Progenitor cell of endocrine pancreas (in vitro differentiated cells): ENCODE data around the gene ST8SIA5. TPM values are rescaled to one million over a fixed set of nuclear protein-coding genes. Genes with fewer than 3 reads are reported as not detected.

Experiments
- DNase-seq: peaks from one replicate; pipeline ENCODE4 v3.0.0; 2021; ENCODE audit warnings: low spot score; ENCODE audit not compliant: unreplicated experiment
- H3K27ac Mint-ChIP-seq: 2 replicates; pipeline ENCODE4 v1.8.0; 2021; ENCODE audit warnings: mild to moderate bottlenecking, moderate library complexity, mixed read lengths
- H3K27me3 Mint-ChIP-seq: 2 replicates; pipeline ENCODE4 v1.8.0; 2021; ENCODE audit warnings: mixed read lengths
- H3K36me3 Mint-ChIP-seq: 2 replicates; pipeline ENCODE4 v1.8.0; 2022; ENCODE audit warnings: mixed read lengths; ENCODE audit not compliant: insufficient read depth
- H3K4me1 Mint-ChIP-seq: 2 replicates; pipeline ENCODE4 v1.8.0; 2021; ENCODE audit warnings: low read depth, mixed read lengths
- H3K4me3 Mint-ChIP-seq: 2 replicates; pipeline ENCODE4 v1.8.0; 2021; ENCODE audit warnings: low read depth, mild to moderate bottlenecking, moderate library complexity, mixed read lengths
- H3K9me3 Mint-ChIP-seq: 2 replicates; pipeline ENCODE4 v1.8.0; 2021; ENCODE audit warnings: low read depth, mixed read lengths
- CTCF ChIP-seq: fragments of 200-600 bp; sonication (generic); IDR thresholded peaks from one replicate; pipeline ENCODE4 v1.5.0; 2021; ENCODE audit warnings: antibody characterized with exemption, mild to moderate bottlenecking; ENCODE audit not compliant: unreplicated experiment
- total RNA-seq: library from RNA; stranded (reverse); gene quantifications from 2 replicates; pipeline ENCODE4 v1.2.1, GENCODE V29; 2021

The ST8SIA5 gene
- total RNA-seq, 1 donor from 2014 or later = 5.3 TPM

- peaks cover 36% of the 10 kb centered on the region for H3K27me3 Mint-ChIP-seq
- peaks cover 2% of the 10 kb centered on the region for H3K4me1 Mint-ChIP-seq
- H3K36me3 Mint-ChIP-seq = no peaks in the 10 kb centered on the region
- peaks cover 5% of the 10 kb centered on the region for H3K9me3 Mint-ChIP-seq
- no peak for TF ChIP-seq CTCF
- H3K4me3 Mint-ChIP-seq = no peak overlapping the region
- no peak overlapping the region for H3K27ac Mint-ChIP-seq
- DNase-seq = no peak
Observed at GRCh38 chr18:46748466-46748865, 8.4 kb downstream of the ST8SIA5 start.

- Mint-ChIP-seq H3K27ac (no peak overlapping the region), H3K4me1 (peaks cover 4% of the 10 kb centered on the region), H3K9me3 (peaks cover 5% of the 10 kb centered on the region), H3K36me3 (no peaks in the 10 kb centered on the region), H3K27me3 (peaks cover 15% of the 10 kb centered on the region), H3K4me3 (no peak overlapping the region)
- DNase-seq = no peak
- no peak for TF ChIP-seq CTCF
Observed at GRCh38 chr18:46740046-46740445, 16.8 kb downstream of the ST8SIA5 start.

- Mint-ChIP-seq H3K36me3 (no peaks in the 10 kb centered on the region), H3K27ac (no peak overlapping the region), H3K9me3 (peaks cover 4% of the 10 kb centered on the region), H3K27me3 (peaks cover 8% of the 10 kb centered on the region), H3K4me3 (no peak overlapping the region), H3K4me1 (peaks cover 4% of the 10 kb centered on the region)
- TF ChIP-seq CTCF = no peak
- DNase-seq = no peak
Observed at GRCh38 chr18:46738491-46738890, 18.4 kb downstream of the ST8SIA5 start.

GRCh38 chr18:46736736-46737135 lies 20.1 kb downstream of the ST8SIA5 start:
- Mint-ChIP-seq H3K36me3 (no peaks in the 10 kb centered on the region), H3K4me3 (no peak overlapping the region), H3K9me3 (no peaks in the 10 kb centered on the region), H3K27ac (no peak overlapping the region), H3K4me1 (peaks cover 4% of the 10 kb centered on the region), H3K27me3 (peaks cover 3% of the 10 kb centered on the region)
- no peak for TF ChIP-seq CTCF
- no peak for DNase-seq

GRCh38 chr18:46736135-46736534 lies 20.7 kb downstream of the ST8SIA5 start:
- H3K4me3 Mint-ChIP-seq = no peak overlapping the region
- peaks cover 4% of the 10 kb centered on the region for H3K4me1 Mint-ChIP-seq

More at GRCh38 chr18:46736135-46736534, 20.7 kb downstream of the ST8SIA5 start:
- TF ChIP-seq CTCF = no peak
- Mint-ChIP-seq H3K9me3 (peaks cover 5% of the 10 kb centered on the region), H3K27me3 (peaks cover 3% of the 10 kb centered on the region), H3K36me3 (no peaks in the 10 kb centered on the region), H3K27ac (no peak overlapping the region)
- DNase-seq = no peak
